Upper lobe of left lung (tissue), 4 donors: ENCODE results near the gene FBLN1.

Source experiments
- POLR2A ChIP-seq, 4 donors: fragments of 450-650 bp; IDR thresholded peaks; one replicate each; pipeline ENCODE4 v1.5.1; 2016 to 2017; ENCODE audit warnings: antibody characterized with exemption in 4 of 4, mild to moderate bottlenecking in 2 of 4
- POLR2AphosphoS5 ChIP-seq, 2 donors: sonication (generic); formaldehyde crosslinking; IDR thresholded peaks; one replicate each; pipeline ENCODE4 v1.5.1; 2017; ENCODE audit warnings: antibody characterized with exemption in 2 of 2
- TF ChIP-seq, protein P1 (sequence below), 6 experiments: fragments of 450-650 bp in 4 of 6; fragments of 200-600 bp in 2 of 6; sonication (generic) in 2 of 6; IDR thresholded peaks; one replicate each; pipeline ENCODE4 v1.5.1; 2016 to 2019; ENCODE audit warnings: antibody characterized with exemption in 6 of 6

GRCh38 chr22:45490836-45491235 is 11.8 kb upstream of the FBLN1 start:
- TF ChIP-seq, protein P1, sequence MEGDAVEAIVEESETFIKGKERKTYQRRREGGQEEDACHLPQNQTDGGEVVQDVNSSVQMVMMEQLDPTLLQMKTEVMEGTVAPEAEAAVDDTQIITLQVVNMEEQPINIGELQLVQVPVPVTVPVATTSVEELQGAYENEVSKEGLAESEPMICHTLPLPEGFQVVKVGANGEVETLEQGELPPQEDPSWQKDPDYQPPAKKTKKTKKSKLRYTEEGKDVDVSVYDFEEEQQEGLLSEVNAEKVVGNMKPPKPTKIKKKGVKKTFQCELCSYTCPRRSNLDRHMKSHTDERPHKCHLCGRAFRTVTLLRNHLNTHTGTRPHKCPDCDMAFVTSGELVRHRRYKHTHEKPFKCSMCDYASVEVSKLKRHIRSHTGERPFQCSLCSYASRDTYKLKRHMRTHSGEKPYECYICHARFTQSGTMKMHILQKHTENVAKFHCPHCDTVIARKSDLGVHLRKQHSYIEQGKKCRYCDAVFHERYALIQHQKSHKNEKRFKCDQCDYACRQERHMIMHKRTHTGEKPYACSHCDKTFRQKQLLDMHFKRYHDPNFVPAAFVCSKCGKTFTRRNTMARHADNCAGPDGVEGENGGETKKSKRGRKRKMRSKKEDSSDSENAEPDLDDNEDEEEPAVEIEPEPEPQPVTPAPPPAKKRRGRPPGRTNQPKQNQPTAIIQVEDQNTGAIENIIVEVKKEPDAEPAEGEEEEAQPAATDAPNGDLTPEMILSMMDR (IDR thresholded peaks at IDR 0.05): no peak
- no peak for TF ChIP-seq POLR2AphosphoS5 (IDR thresholded peaks at IDR 0.05)
- TF ChIP-seq POLR2A (IDR thresholded peaks at IDR 0.05): no peak
